Spleen (tissue), 11 donors: ENCODE data around the gene PLXNA1. TPM values are rescaled to one million over a fixed set of nuclear protein-coding genes. Genes with fewer than 3 reads are reported as not detected.

ENCODE experiments used
- DNase-seq: peaks from one replicate; pipeline ENCODE4 v3.0.0-alpha.2; 2020
- H3K27ac ChIP-seq, 8 donors: fragments of 200-600 bp; sonication (generic) in 7 of 8; 1 replicate in 4 of 8; 2 replicates in 4 of 8; pipeline versions ENCODE4 v1.5.0 to v1.8.0; 2016 to 2021; ENCODE audit warnings: inconsistent platforms in 4 of 8, mild to moderate bottlenecking in 4 of 8, moderate library complexity in 1 of 8
- H3K27me3 ChIP-seq, 7 donors: fragments of 200-600 bp; sonication (generic) in 6 of 7; replicated peaks in 1 of 7; 1 replicate in 4 of 7; 2 replicates in 3 of 7; pipeline versions ENCODE4 v1.5.0 to v1.8.0; 2016 to 2021; ENCODE audit warnings: inconsistent platforms in 3 of 7, mild to moderate bottlenecking in 1 of 7
- H3K36me3 ChIP-seq, 6 donors: fragments of 200-600 bp; sonication (generic) in 5 of 6; 1 replicate in 4 of 6; 2 replicates in 2 of 6; pipeline versions ENCODE4 v1.5.0 to v1.8.0; 2016 to 2021; ENCODE audit warnings: inconsistent platforms in 2 of 6
- H3K4me1 ChIP-seq, 6 donors: fragments of 200-600 bp; sonication (generic) in 5 of 6; 1 replicate in 3 of 6; 2 replicates in 3 of 6; pipeline versions ENCODE4 v1.5.0 to v1.8.0; 2016 to 2021; ENCODE audit warnings: inconsistent platforms in 3 of 6
- H3K4me3 ChIP-seq, 8 donors: fragments of 200-600 bp; sonication (generic) in 7 of 8; 1 replicate in 4 of 8; 2 replicates in 4 of 8; pipeline versions ENCODE4 v1.5.0 to v1.8.0; 2016 to 2021; ENCODE audit warnings: inconsistent platforms in 4 of 8, mild to moderate bottlenecking in 4 of 8, moderate library complexity in 2 of 8
- H3K9me3 ChIP-seq, 8 donors: fragments of 200-600 bp; sonication (generic) in 7 of 8; 1 replicate in 4 of 8; 2 replicates in 4 of 8; pipeline versions ENCODE4 v1.5.0 to v1.8.0; 2016 to 2021; ENCODE audit warnings: inconsistent platforms in 4 of 8
- POLR2A ChIP-seq, 3 donors: fragments of 450-650 bp; IDR thresholded peaks; one replicate each; pipeline ENCODE4 v1.5.1; 2017; ENCODE audit warnings: antibody characterized with exemption in 3 of 3, mild to moderate bottlenecking in 1 of 3
- POLR2AphosphoS5 ChIP-seq, 3 donors: sonication (generic); formaldehyde crosslinking; IDR thresholded peaks; one replicate each; pipeline ENCODE4 v1.5.1; 2017; ENCODE audit warnings: antibody characterized with exemption in 3 of 3
- WGBS, 5 donors: extraction: QIAGEN DNeasy Blood & Tissue Kit in 3 of 5; methylation state at CpG; one replicate each; pipeline versions ENCODE4 v1.1.5 to v1.1.7; 2013 to 2018; 5-methylcytosine and 5-hydroxymethylcytosine counted together
- intact Hi-C: fragments of 100-400 bp; cut with DNase I; formaldehyde crosslinking; loops from one replicate; pipeline ENCODE4 v1.15.0; 2023; ENCODE audit warnings: low total_unique reads
- polyA plus RNA-seq, 3 donors: library from polyadenylated mRNA; stranded (reverse); fragments of 200-250 nt; gene quantifications; one replicate each; pipeline ENCODE4 v1.2.1, GENCODE V29; 2013
- total RNA-seq, 7 donors: library from RNA; depleted of rRNA in 3 of 7; stranded (reverse); fragments of >200 nt in 3 of 7; fragmentation: NEBNext Ultra II Directional in 4 of 7; extraction: Animal tissue kit (Norgen Biotek cat#: 25700) in 4 of 7; gene quantifications; one replicate each; pipeline versions ENCODE4 v1.1.0 to v1.2.1, GENCODE V29; 2016 to 2021
- TF ChIP-seq, protein P1 (sequence below), 11 experiments: fragments of 200-600 bp in 7 of 11; fragments of 450-650 bp in 4 of 11; sonication (generic) in 4 of 11; IDR thresholded peaks in 8 of 11; conservative IDR thresholded peaks in 3 of 11; 1 replicate in 7 of 11; 2 replicates in 4 of 11; pipeline versions ENCODE4 v1.4.0 to v1.8.0; 2016 to 2021; ENCODE audit warnings: antibody characterized with exemption in 11 of 11, inconsistent platforms in 4 of 11, mild to moderate bottlenecking in 1 of 11
- donor health status: healthy with polysubstance abuse.
- donor health status: DM: no; HTN: no; CAD: no; lungs with moderate emphysema.
- donor health status: DM: no; HTN: no; CAD: no.
- donor health status: Bipolar disorder and iron deficiency.
- donor health status: healthy.
- donor health status: DM: no; HTN: no; CAD: no.
- donor health status: DM: yes; HTN: yes; CAD: no.

PLXNA1 gene
- total and polyA plus RNA-seq, 10 donors: 3.7 to 47.6 (median 31.0) TPM

DNA sequence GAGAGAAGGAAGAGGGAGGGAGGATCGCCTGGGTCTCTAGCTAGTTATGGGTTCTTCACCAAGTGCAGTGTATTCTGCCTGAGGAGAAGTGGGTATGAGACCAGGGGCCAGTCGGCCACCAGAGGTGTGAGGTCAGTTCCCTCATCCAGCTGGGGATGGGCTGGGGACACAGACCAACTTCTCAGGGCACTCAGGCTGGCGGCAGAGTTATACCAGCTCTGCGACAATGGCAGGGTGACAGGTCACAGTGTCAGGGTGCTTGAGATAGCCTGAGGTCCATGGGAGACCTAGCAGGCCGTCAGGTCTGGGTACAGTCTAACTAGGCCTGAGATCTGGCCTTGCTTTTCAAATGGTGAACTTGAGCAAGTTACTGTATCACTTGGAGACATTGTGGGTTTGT is 31.4 kb upstream of the PLXNA1 start:
- Histone ChIP-seq H3K27me3 (no peaks in the 10 kb centered on the region), H3K27ac (no peak overlapping the region), H3K9me3 (no peaks in the 10 kb centered on the region), H3K36me3 (peaks cover 0 to 20% (median 0%) of the 10 kb centered on the region in 6 donors), H3K4me1 (peaks cover 0 to 60% (median 15%) of the 10 kb centered on the region in 6 donors), H3K4me3 (no peak overlapping the region)
- WGBS, 5 donors: 89 to 97% (median 94%) methylated on average over 5 of the region's 5 CpGs
- DNase-seq: peak; percentile 54
- intact Hi-C loops: no loop called here
- TF ChIP-seq POLR2A (IDR thresholded peaks at IDR 0.05): no peak
- TF ChIP-seq, protein P1, sequence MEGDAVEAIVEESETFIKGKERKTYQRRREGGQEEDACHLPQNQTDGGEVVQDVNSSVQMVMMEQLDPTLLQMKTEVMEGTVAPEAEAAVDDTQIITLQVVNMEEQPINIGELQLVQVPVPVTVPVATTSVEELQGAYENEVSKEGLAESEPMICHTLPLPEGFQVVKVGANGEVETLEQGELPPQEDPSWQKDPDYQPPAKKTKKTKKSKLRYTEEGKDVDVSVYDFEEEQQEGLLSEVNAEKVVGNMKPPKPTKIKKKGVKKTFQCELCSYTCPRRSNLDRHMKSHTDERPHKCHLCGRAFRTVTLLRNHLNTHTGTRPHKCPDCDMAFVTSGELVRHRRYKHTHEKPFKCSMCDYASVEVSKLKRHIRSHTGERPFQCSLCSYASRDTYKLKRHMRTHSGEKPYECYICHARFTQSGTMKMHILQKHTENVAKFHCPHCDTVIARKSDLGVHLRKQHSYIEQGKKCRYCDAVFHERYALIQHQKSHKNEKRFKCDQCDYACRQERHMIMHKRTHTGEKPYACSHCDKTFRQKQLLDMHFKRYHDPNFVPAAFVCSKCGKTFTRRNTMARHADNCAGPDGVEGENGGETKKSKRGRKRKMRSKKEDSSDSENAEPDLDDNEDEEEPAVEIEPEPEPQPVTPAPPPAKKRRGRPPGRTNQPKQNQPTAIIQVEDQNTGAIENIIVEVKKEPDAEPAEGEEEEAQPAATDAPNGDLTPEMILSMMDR (IDR thresholded peaks at IDR 0.05 in 8 of 11, conservative IDR thresholded peaks at IDR 0.05 in 3 of 11): no peak
- no peak for TF ChIP-seq POLR2AphosphoS5 (IDR thresholded peaks at IDR 0.05)

DNA sequence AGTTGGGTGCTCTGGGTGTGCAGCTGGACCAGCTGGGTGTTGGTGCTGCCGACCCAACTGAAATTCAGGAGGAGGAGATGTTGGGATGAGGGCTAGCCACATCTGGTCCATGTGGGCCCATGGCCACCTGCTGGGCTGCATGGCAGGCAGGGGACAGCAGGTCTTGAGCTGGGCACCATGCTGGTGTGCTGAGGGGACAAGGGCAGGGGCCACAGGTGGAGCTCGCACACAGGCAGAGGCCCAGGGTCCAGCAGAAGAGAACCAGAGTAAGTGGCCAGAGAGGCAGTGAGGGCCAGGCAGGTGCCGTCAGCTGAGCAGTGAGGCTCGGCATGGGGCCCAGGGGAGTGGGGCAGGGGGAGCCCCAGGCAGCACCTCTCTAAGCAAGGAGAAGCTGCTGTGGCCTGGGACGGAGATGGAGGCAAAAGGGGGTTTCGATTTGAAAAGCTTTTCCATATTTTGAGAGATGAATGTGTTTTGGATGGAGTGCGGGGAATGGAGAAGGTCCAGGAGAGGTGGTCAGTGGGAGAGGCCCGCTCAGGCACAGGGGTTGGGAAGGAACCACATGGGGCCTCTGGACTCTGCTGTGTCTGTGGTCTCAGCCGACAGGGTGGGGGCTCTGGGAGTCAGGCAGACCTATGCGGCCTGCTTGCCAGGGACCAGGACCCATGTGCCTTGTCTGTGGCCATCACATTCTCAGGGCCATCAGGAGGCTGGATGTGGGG is 30.5 kb upstream of the PLXNA1 start:
- no peak overlapping the region for H3K27ac ChIP-seq
- no peaks in the 10 kb centered on the region for H3K9me3 ChIP-seq
- no peak overlapping the region for H3K4me3 ChIP-seq
- no peaks in the 10 kb centered on the region for H3K27me3 ChIP-seq
- 88 to 95% (median 92%) methylated on average over 9 to 10 of the region's 10 CpGs for WGBS, 5 donors
- intact Hi-C loops: no loop called here
- H3K4me1 ChIP-seq: peaks cover 0 to 62% (median 15%) of the 10 kb centered on the region in 6 donors
- H3K36me3 ChIP-seq: peaks cover 0 to 20% (median 0%) of the 10 kb centered on the region in 6 donors
- peak; percentile 76 for DNase-seq
- TF ChIP-seq, protein P1 (IDR thresholded peaks at IDR 0.05 in 8 of 11, conservative IDR thresholded peaks at IDR 0.05 in 3 of 11): no peak
- no peak for TF ChIP-seq POLR2A (IDR thresholded peaks at IDR 0.05)
- no peak for TF ChIP-seq POLR2AphosphoS5 (IDR thresholded peaks at IDR 0.05)

DNA sequence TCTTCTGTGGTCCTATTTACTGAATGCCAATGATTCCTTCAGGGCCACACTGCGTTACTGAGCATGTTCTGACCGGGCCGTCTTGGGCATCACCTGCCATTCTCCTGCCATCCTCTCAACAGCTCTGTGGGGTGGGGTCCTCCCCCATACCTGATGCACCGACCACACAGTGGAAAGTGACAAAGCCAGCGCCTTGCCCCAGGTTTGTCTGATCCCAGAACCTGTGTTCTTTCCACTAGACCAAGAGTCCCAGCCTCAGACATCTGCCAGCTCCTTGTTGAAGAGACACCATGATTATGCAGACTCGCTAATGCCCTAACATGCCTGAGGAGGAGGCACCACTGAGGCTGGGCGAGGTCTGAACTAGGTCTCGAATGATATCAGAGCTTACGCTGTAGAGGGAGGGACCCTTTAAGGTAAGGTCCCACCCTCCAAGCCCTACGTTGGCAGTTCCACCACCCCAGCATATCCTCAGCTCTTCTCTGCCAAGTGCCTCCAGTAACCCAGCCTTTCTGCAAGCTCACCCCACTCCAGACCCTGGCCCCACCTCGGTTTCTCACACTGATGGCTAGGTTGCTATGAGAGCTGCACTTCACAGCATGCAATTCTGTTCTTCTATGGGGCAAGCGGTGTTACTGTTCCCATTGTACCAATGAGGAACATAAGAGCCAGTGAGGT is 29.8 kb upstream of the PLXNA1 start:
- intact Hi-C loops: no loop called here
- DNase-seq: peak; percentile 70
- H3K4me1 ChIP-seq: peaks cover 0 to 56% (median 15%) of the 10 kb centered on the region in 6 donors
- no peak overlapping the region for H3K4me3 ChIP-seq
- H3K9me3 ChIP-seq: no peaks in the 10 kb centered on the region
- TF ChIP-seq POLR2A (IDR thresholded peaks at IDR 0.05) (no peak), POLR2AphosphoS5 (IDR thresholded peaks at IDR 0.05) (no peak)
- TF ChIP-seq, protein P1 (IDR thresholded peaks at IDR 0.05 in 8 of 11, conservative IDR thresholded peaks at IDR 0.05 in 3 of 11): no peak
- no peak overlapping the region for H3K27ac ChIP-seq
- WGBS, 5 donors: 89 to 96% (median 93%) methylated on average over 9 to 12 of the region's 12 CpGs
- peaks cover 0 to 18% (median 0%) of the 10 kb centered on the region in 6 donors for H3K36me3 ChIP-seq
- no peaks in the 10 kb centered on the region for H3K27me3 ChIP-seq
